Progenitor cell of endocrine pancreas (in vitro differentiated cells): ENCODE measurements around the gene IRS4. TPM values are rescaled to one million over a fixed set of nuclear protein-coding genes. Genes with fewer than 3 reads are reported as not detected.
A peak's percentile ranks its signal among the peaks of the same experiment; 100 is the strongest.

Source experiments
- DNase-seq: peaks from one replicate; pipeline ENCODE4 v3.0.0; 2021; ENCODE audit warnings: low spot score; ENCODE audit not compliant: unreplicated experiment
- H3K27ac Mint-ChIP-seq: 2 replicates; pipeline ENCODE4 v1.8.0; 2021; ENCODE audit warnings: mild to moderate bottlenecking, moderate library complexity, mixed read lengths
- H3K27me3 Mint-ChIP-seq: 2 replicates; pipeline ENCODE4 v1.8.0; 2021; ENCODE audit warnings: mixed read lengths
- H3K36me3 Mint-ChIP-seq: 2 replicates; pipeline ENCODE4 v1.8.0; 2022; ENCODE audit warnings: mixed read lengths; ENCODE audit not compliant: insufficient read depth
- H3K4me1 Mint-ChIP-seq: 2 replicates; pipeline ENCODE4 v1.8.0; 2021; ENCODE audit warnings: low read depth, mixed read lengths
- H3K4me3 Mint-ChIP-seq: 2 replicates; pipeline ENCODE4 v1.8.0; 2021; ENCODE audit warnings: low read depth, mild to moderate bottlenecking, moderate library complexity, mixed read lengths
- H3K9me3 Mint-ChIP-seq: 2 replicates; pipeline ENCODE4 v1.8.0; 2021; ENCODE audit warnings: low read depth, mixed read lengths
- CTCF ChIP-seq: fragments of 200-600 bp; sonication (generic); IDR thresholded peaks from one replicate; pipeline ENCODE4 v1.5.0; 2021; ENCODE audit warnings: antibody characterized with exemption, mild to moderate bottlenecking; ENCODE audit not compliant: unreplicated experiment
- long read RNA-seq: library from polyadenylated mRNA; unstranded; transcript quantifications from one replicate; pipeline ENCODE4 v2.0.0, GENCODE V29; 2020
- total RNA-seq: library from RNA; stranded (reverse); gene quantifications from 2 replicates; pipeline ENCODE4 v1.2.1, GENCODE V29; 2021

IRS4 gene
- 1.0 and 1.2 TPM in 2 replicates for total RNA-seq
- long read RNA-seq, partial matches to known transcripts = 0 of 1 reads
- long read RNA-seq, other reads (novel, unspliced or antisense) = 0 of 1 reads

GRCh38 chrX:108736509-108737479 is at the start of gene IRS4:
Gene IRS4 (minus strand): TSS chrX:108736563.
- peak within 1 kb of the TSS; percentile 90 for H3K4me3 Mint-ChIP-seq
- DNase-seq = peak; percentile 70

GRCh38 chrX:108772549-108772948 is 36.2 kb upstream of the IRS4 start:
- Mint-ChIP-seq H3K36me3 (no peaks in the 10 kb centered on the region), H3K4me1 (no peaks in the 10 kb centered on the region), H3K4me3 (no peak overlapping the region), H3K27me3 (no peaks in the 10 kb centered on the region), H3K9me3 (peaks cover 3% of the 10 kb centered on the region), H3K27ac (no peak overlapping the region)
- no peak for DNase-seq
- no peak for TF ChIP-seq CTCF

More at GRCh38 chrX:108736509-108737479, at the start of gene IRS4:
- Mint-ChIP-seq H3K27me3 (peaks cover 59% of the 10 kb centered on the region), H3K4me1 (peaks cover 18% of the 10 kb centered on the region), H3K27ac (peak within 1 kb of the TSS; percentile 87), H3K36me3 (no peaks in the 10 kb centered on the region), H3K9me3 (no peaks in the 10 kb centered on the region)
- peak; percentile 44 for TF ChIP-seq CTCF

GRCh38 chrX:108763559-108763958 is 27.2 kb upstream of the IRS4 start:
- Mint-ChIP-seq H3K4me3 (no peak overlapping the region), H3K27me3 (no peaks in the 10 kb centered on the region), H3K9me3 (peaks cover 3% of the 10 kb centered on the region), H3K4me1 (no peaks in the 10 kb centered on the region), H3K27ac (no peak overlapping the region), H3K36me3 (no peaks in the 10 kb centered on the region)
- no peak for DNase-seq
- TF ChIP-seq CTCF = no peak

GRCh38 chrX:108740299-108740774 is 4.0 kb upstream of the IRS4 start:
- peaks cover 42% of the 10 kb centered on the region for H3K27me3 Mint-ChIP-seq
- no peak for TF ChIP-seq CTCF

GRCh38 chrX:108737754-108738153 is 1.4 kb upstream of the IRS4 start:
- Mint-ChIP-seq H3K9me3 (no peaks in the 10 kb centered on the region), H3K4me3 (peak overlapping the region; percentile 90), H3K36me3 (no peaks in the 10 kb centered on the region), H3K27ac (no peak overlapping the region), H3K27me3 (peaks cover 59% of the 10 kb centered on the region), H3K4me1 (peaks cover 13% of the 10 kb centered on the region)
- DNase-seq = no peak
- TF ChIP-seq CTCF = no peak

More at GRCh38 chrX:108740299-108740774, 4.0 kb upstream of the IRS4 start:
- Mint-ChIP-seq H3K9me3 (no peaks in the 10 kb centered on the region), H3K4me3 (no peak overlapping the region), H3K27ac (no peak overlapping the region), H3K36me3 (no peaks in the 10 kb centered on the region), H3K4me1 (peaks cover 7% of the 10 kb centered on the region)
- no peak for DNase-seq
